GM21619 (cell line): ENCODE measurements around the gene EIF3CL.
"Not testable (repeated sequence)": the region's sequence is repeated elsewhere in the genome, so short reads cannot be mapped to it uniquely, and the experiment has no call there.

Source experiments
- ATAC-seq: cut with Tn5 transposase; IDR thresholded peaks from one replicate; pipeline ENCODE4 v1.9.1; 2021; ENCODE audit not compliant: unreplicated experiment

EIF3CL gene

DNA sequence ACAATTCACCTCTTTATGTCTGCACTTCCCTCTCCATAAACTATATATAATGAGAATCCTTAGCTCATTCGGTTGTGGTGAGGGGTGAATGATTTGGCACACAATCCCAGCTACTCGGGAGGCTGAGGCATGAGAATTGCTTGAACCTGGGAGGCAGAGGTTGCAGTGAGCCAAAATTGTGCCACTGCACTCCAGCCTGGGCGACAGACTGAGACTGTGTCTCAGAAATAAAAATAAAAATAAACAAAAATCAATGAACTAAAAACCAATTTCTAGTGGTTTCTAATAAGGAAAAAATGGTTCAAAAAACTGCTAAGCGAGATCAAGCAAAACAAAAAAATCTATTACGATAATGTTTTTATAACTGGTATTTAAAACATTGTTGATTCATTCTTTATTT, 40.2 kb downstream of the EIF3CL start, which contains the start of gene NPIPB6:
TSS of gene NPIPB6 (minus strand) at position 101 of the 400 bp plus-strand sequence. CDS start 686 bp downstream, outside the sequence.
- not testable (repeated sequence) for ATAC-seq

DNA sequence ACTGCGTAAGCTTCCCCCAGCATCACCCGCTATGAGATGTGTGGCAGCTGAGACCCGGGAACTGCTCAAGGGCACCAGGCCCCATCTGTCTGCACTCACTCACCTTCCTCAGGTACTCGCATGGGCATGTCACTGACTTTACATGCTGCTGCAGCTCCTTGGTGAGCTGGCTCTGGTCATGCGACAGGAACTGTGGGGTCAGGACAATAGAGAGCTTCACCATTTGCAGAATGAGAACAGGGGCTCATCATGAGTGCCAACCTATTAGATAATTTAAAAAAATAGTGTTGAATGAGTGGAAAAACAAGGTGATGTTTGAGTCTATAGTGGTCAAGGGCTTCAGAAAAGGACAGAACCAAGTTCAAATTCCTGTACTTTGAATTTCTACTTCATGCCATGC, 41.0 kb downstream of the EIF3CL start:
- ATAC-seq: not testable (repeated sequence)

GRCh38 chr16:28338230-28338629, 65.4 kb downstream of the EIF3CL start:
- not testable (repeated sequence) for ATAC-seq

GRCh38 chr16:28336940-28337710, 66.5 kb downstream of the EIF3CL start:
- ATAC-seq: not testable (repeated sequence)

DNA sequence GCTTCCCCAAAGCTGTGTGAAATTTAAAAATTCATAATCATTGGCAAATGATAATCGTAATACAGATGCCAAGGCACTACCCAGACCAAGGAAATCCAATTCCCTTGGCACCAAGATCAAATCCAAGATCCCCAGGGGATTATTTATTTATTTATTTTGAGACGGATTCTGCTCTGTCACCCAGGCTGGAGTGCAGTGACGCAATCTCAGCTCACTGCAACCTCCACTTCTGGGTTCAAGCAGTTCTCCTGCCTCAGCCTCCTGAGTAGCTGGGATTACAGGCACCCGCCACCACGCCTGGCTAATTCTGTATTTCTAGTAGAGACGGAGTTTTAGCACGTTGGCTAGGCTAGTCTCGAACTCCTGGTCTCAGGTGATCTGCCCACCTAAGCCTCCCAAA, 68.0 kb downstream of the EIF3CL start:
- not testable (repeated sequence) for ATAC-seq

DNA sequence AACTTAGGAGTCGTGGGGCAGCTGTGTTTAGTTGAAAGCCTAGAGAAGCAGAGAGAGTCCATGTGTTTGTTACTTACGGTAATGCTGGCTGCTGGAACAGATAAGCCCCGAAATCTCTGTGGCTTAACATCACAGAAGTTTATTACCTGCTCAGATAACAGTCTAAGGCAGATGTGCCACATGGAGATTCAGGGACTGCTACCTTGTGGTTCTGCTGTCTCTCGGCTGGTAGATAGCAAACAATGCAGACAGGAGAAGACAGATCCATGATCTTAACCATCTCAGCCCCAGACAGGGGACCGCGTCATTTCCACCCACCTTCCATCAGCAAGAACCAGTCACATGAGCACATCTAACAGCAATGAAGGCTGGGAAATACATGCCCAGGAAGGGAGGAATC, 71.0 kb downstream of the EIF3CL start:
- ATAC-seq: not testable (repeated sequence)

- ATAC-seq: not testable (repeated sequence)
Measured at GRCh38 chr16:28330981-28331380, 72.7 kb downstream of the EIF3CL start.

GRCh38 chr16:28330232-28330631, 73.4 kb downstream of the EIF3CL start:
- not testable (repeated sequence) for ATAC-seq
